ENCODE data around the gene MZF1.
A peak's percentile ranks its signal among the peaks of the same experiment; 100 is the strongest.

Gene MZF1

GRCh38 chr19:58531034-58531840 is 41.9 kb downstream of the MZF1 start:
- H3K4me3 ChIP-seq (ENCODE audit: control insufficient read depth, low read depth, low read length), result no peak overlapping the region
- no peak for DNase-seq (ENCODE audit: low read depth)
- no peak for TF ChIP-seq CTCF (conservative IDR thresholded peaks at IDR 0.05; ENCODE audit: control insufficient read depth, insufficient read depth, low read depth, low read length)

GRCh38 chr19:58529405-58529804 is 43.7 kb downstream of the MZF1 start:
- no peak for TF ChIP-seq CTCF (conservative IDR thresholded peaks at IDR 0.05; ENCODE audit: control insufficient read depth, insufficient read depth, low read depth, low read length)
- no peak overlapping the region for H3K4me3 ChIP-seq (ENCODE audit: control insufficient read depth, low read depth, low read length)
- DNase-seq (ENCODE audit: low read depth), result no peak

- no peak for DNase-seq (ENCODE audit: low read depth)
- TF ChIP-seq CTCF (conservative IDR thresholded peaks at IDR 0.05; ENCODE audit: control insufficient read depth, insufficient read depth, low read depth, low read length), result no peak
- H3K4me3 ChIP-seq (ENCODE audit: control insufficient read depth, low read depth, low read length), result no peak overlapping the region
Observed at GRCh38 chr19:58522709-58523108, 50.4 kb downstream of the MZF1 start.

- TF ChIP-seq CTCF (conservative IDR thresholded peaks at IDR 0.05; ENCODE audit: control insufficient read depth, insufficient read depth, low read depth, low read length), result no peak
- no peak overlapping the region for H3K4me3 ChIP-seq (ENCODE audit: control insufficient read depth, low read depth, low read length)
- no peak for DNase-seq (ENCODE audit: low read depth)
Observed at GRCh38 chr19:58521651-58522050, 51.5 kb downstream of the MZF1 start.

- peak overlapping the region; percentile 79 for H3K4me3 ChIP-seq (ENCODE audit: control insufficient read depth, low read depth, low read length)
- TF ChIP-seq CTCF (conservative IDR thresholded peaks at IDR 0.05; ENCODE audit: control insufficient read depth, insufficient read depth, low read depth, low read length), result no peak
- no peak for DNase-seq (ENCODE audit: low read depth)
Observed at GRCh38 chr19:58520257-58520599, 52.9 kb downstream of the MZF1 start.

GRCh38 chr19:58519355-58520256 is 53.5 kb downstream of the MZF1 start, which contains the start of gene ZBTB45:
ZBTB45 (minus strand) TSS chr19:58519810; CDS start chr19:58517673, 2,137 bp downstream.
- TF ChIP-seq CTCF (conservative IDR thresholded peaks at IDR 0.05; ENCODE audit: control insufficient read depth, insufficient read depth, low read depth, low read length), result peak; percentile 54
- DNase-seq (ENCODE audit: low read depth), result peak; percentile 97

More at GRCh38 chr19:58519355-58520256, 53.5 kb downstream of the MZF1 start, which contains the start of gene ZBTB45:
- peak within 1 kb of the TSS; percentile 79 for H3K4me3 ChIP-seq (ENCODE audit: control insufficient read depth, low read depth, low read length)
